C1 segment of cervical spinal cord (tissue), 14 donors: ENCODE measurements around the gene RNF8.
"Not testable (repeated sequence)": the region's sequence is repeated elsewhere in the genome, so short reads cannot be mapped to it uniquely, and the experiment has no call there.

ENCODE experiments used
- DNase-seq, 14 donors: peaks; one replicate each; lab custom pipeline; 2025; lab: John Stamatoyannopoulos, UW

The RNF8 gene, protein sequence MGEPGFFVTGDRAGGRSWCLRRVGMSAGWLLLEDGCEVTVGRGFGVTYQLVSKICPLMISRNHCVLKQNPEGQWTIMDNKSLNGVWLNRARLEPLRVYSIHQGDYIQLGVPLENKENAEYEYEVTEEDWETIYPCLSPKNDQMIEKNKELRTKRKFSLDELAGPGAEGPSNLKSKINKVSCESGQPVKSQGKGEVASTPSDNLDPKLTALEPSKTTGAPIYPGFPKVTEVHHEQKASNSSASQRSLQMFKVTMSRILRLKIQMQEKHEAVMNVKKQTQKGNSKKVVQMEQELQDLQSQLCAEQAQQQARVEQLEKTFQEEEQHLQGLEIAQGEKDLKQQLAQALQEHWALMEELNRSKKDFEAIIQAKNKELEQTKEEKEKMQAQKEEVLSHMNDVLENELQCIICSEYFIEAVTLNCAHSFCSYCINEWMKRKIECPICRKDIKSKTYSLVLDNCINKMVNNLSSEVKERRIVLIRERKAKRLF

DNA sequence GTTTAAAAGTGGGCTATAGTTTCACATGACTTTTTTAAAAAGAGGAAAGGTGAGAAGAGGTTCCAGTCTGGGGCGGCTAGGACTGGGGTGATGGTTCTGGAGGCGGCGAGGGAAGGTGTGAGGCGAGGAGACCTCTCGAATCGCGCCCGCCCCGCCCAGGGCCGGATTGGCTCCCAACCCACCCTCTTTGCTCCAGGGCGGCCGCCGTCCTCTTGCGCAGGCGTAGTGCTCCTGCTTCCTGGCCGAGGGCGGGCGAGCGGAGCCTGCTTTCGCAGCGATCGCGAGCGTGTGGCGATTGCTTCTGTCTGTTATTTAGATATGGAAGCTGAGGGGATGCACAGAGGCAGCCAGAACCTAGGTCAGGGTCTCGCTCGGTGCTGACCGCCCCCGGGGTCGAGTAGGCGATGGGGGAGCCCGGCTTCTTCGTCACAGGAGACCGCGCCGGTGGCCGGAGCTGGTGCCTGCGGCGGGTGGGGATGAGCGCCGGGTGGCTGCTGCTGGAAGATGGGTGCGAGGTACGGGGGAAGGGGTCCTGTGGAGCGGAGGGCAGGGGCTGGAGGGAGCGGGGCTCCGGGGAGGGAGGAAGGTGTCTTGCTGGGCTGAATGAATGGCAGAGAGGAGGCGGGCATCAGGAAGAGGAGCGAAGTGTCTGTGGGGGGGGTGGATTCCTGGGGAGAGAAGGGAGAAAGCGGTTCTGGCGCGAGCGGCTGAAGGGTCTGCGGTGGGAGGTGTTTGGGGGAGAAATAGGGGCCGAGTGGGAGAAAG lies at the start of gene RNF8:
RNF8 (plus strand) TSS at position 223 of the 765 bp plus-strand sequence; CDS start at position 405, 182 bp downstream.
- DNase-seq: peak; percentile 24 to 89 (median 78)

DNA sequence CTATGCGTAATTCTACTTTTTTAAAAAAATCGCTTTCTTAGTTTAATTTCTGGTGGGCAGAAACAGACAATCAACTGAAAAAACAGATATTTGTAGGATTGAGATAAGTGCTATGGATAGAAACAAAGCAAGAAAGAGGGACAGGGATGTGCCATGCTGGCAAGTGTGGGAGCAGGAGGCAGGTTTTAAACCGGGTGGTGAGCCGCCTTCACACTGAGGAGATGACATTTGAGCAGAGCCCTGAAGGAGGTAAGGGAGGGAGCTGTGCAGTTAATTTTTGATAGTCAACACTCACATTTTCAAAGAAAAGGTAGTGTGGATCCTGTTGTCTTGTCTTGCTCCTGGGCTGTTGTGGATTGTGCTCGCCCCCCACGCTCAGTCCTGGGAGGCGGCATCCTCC lies 49.0 kb upstream of the RNF8 start:
- DNase-seq: no peak

DNA sequence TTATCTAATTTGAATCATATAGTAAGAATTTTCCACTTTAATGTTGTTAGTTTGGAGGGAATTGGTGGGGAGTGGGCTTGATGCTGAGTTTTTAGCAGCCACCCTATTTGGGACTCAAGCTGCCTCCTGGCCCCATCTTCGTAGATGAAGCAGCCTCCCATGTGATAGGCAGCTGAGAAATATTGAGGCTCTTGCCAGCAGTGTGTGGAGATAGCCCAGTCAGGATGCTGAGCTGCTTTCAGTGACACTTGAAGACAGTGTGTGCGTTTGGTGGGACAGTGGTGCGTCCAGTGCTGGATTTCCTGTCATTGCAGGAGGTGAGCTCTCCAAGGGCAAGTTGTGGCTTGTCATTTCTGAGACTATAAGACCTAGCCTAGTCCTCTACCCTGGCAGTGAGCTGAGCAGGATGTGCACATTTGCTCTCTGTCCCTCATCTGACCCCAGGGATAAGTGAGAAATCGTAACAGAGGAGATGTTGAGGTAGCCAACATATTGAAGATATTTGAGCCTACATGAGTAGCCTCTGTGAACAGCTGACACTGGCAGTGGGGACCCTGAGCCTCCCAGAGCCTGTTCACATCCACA lies 47.9 kb upstream of the RNF8 start:
- DNase-seq: no peak

DNA sequence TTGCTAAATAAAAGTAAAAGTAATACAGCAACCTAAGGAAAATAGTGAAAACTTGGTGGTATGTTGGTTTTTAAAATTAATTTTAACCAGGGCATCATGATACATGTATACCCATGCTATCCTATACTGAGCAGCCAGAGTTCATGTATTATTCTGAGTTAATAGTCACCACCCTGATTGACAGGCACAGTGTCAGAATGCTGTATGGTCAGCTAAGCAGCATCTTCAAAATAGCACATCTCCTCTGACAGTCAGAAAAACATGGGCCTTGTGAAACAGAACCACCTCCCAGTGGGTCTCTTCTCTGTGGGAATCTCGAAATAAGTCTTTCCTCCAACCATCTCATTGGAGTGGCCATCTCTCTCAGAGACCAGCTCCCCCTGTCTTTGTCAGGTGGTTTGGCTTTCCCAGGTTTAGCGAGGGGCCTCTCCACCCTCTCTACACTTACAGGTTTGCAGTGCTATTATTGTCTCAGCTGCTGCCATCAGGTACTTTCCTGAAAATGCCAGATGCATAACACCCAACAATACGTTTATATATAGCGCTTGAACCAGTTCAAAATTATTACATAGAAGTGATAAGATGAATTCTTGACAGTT lies 47.1 kb upstream of the RNF8 start:
- DNase-seq: no peak

DNA sequence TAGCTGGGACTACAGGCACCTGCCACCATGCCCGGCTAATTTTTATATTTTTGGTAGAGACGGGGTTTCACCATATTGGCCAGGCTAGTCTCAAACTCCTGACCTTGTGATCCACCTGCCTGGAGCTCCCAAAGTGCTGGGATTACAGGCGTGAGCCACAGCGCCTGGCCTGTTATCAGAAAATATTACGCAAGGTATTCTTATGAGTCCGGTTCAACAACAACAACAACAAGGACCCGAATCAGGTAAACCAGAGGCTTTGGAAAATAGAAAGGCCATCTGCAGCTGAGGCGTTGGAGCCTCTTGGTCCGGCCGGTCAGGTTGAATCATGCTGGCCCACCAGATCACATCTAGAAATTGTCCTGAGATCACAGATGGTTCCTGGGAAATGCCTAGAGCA lies 46.3 kb upstream of the RNF8 start:
- DNase-seq: not testable (repeated sequence)

DNA sequence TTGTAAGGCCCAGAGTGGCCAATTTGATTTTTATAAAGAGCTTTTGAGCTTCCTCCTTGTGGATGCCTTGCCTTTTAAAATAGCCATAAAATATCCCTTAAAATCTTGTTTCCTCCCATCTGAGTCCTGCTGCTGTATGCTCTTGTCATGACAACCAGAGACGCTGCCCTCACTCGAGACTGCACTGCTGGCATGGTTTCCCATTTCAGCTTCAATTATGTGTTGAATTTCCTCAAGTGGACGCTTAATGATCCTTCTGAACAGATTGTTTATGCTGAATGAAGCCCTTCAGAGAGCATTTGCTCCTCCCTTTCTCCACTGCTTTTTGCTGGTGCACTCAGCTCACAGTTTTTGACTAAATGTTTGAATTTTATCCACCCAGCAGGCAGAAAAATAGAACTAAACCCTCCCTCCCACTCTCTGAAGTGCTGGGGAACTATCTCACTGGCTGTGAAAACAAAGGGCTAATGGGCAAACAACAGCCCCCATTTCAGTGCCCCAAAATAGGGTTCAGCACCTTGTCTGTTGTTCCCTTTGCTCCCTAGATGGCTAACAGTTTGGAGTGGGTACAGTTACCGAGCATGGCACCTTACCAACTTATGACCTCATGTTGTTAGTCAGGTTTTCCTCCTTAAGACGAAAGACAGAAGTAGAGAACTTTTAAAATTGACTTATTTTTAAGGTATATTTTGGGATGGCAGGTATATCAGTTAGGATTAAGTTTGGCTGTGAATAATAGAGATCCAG lies 45.5 kb upstream of the RNF8 start:
- DNase-seq: no peak

DNA sequence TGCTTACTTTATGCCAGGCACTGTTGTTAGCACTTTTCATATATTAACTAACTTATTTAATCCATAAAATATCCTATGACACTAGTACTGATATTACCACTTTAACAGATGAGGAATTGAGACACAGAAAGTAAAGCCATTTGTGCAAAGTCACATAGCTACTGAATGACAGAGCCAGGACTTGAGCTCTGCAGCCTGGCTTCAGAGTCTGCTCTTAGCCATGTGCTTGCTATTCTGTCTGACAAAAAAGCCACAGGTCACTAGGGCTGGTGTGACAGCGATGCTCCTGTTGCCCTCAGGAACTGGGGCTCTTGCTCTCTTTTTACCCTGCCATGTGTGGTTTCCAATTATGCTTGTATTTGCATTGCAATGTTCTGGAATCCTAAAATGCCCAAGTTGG lies 44.7 kb upstream of the RNF8 start:
- DNase-seq: no peak

DNA sequence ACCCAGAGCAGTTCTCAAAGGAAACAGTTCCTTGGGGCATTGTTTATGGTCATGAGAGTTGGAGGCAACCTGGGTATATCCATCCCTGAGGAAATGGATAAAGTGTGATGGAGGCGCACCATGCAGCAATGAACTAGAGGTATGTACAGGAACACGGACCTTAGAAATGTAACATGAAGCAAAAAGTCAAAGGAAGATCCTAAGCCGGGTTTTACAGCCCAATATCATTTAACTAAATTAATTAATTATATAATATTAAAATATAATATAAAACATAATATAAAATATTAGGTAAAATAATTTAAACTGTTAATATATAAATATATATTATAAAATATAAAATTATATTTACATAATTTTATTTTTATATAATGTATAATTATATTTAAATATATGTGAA lies 44.1 kb upstream of the RNF8 start:
- DNase-seq: no peak

DNA sequence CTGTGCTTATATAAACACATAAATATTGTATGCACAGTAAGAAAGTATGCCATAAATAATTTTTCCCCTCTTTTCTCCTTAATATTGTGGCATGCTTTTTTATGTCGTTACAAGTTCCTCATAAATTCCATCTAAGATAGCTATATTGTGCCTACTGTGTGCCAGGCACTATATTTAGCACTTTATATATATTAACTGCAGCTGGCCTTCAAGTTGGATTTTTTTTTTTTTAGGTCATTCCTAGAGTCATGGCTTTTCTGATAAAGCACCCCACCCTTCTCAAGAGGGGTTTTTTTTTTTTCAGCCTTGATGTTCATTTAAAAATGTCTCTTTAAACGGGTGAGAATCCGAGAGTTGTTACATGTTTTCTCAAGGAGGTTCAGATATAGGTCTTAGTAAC lies 42.8 kb upstream of the RNF8 start:
- no peak for DNase-seq

DNA sequence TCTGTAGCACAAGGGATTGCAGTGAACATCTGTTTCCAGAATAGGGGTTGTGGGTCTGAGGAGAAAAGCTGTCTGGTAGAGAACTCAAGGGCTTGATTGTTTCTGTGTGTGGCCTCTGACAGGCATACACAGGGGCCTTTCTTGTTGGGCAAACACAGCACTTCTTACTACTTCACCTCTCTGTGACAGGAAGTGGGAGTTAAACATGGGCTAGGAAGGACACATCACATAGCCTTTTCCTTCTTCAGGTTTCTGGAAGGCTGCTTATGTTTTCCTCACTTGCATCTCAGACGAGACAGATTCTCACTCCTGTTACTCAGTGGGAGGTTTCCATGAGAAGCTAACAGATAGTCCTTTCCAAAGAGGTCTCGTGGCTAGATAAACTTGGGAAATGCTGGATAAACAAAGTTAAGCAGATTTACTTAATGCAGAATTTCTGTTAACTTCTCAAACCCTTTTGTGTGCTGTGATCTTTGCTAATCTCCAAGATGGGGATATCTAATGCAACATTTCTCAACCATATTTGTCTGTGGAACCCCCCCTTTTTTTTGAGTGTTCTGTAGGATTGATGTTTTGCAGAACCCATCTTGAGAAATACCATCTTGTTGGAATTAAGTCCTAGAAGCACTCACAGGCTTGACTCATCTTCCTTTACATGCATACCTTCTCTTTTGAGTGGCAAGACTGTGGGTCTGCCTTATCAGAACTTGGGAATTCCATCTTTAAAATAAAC lies 41.9 kb upstream of the RNF8 start:
- DNase-seq: peak in 1 of 14 donors; percentile 14

DNA sequence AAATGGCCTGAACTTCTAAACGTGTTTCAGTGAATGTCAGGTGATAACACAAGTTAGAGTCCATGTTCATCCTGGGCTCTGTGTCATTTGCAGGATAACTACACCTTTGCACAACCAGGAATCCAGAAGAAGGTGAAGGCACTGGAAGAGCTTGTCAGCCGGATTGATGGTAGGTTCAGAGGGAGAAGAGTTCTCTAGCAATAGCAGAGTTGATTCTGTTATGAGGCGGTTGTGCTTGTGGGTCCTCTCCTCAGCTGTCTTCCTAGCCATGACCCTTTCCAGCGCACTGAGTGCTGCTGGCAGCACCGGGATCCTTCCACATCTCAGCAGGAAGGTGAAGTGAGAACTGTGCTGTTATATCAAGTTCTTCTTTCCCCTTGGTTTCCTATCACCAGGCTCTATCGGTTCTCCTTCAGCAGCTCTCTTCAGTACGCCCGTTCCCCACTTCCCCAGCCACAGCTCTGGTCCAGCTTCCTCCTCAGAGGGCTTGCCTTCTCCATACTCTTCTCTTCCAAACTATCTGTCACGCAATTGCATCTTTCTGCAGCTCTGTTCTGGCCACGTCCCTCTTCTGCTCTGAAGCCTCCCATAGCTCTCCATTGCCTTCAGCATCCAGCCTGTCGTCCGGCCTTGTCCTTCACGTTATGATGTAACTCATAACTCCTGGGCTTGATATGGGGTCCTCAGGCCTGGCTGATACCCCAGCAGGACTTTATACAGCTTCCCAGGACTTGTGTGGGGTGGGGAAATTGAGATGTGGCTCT lies 39.9 kb upstream of the RNF8 start:
- DNase-seq: no peak

DNA sequence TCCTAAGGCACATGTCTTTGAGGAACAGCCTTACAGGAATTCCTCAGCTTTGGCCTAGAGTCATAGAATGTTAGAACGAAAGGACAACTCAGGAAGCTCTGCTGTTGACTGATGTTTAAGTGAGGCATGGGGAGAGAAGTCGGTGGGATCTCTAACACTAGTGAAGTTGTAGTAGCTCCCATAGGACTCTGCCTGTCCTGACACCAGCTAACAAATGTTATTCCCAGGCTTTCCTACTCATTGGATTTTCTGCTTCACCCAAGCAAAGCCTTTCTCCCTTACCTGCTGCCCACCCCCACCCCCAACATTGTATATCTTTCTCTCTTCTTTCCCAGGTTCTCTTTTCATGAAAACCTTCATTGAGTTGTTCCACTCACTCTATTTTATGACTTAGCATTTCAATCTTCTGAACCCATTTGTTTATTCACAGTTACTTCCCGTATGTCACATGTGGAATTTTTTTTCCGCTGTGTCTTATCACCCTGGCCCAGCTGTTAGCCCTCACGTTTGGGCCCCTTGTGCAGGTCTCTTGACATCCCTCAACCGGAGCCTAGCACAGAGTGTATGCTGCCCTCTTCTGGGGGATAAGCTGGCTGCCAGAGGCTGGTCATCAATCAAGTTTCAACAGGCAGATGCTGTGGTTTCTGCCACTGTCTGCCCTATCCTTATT lies 39.2 kb upstream of the RNF8 start:
- DNase-seq: peak in 4 of 14 donors; percentile 2 to 20 (median 13)

DNA sequence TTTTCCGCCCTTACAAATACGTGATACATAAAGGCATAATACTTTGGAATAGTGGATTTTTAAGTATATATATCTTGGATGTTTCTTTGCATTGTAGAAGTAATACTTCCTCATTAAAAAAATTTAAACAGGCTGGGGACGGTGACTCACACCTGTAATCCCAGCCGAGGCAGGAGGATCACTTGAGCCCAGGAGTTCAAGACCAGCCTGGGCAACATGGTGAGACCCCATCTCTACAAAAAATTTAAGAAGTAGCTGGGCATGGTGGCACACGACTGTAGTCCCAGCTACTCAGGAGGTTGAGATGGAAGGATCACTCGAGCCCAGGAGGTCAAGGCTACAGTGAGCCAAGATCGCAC lies 38.6 kb upstream of the RNF8 start:
- no peak for DNase-seq

DNA sequence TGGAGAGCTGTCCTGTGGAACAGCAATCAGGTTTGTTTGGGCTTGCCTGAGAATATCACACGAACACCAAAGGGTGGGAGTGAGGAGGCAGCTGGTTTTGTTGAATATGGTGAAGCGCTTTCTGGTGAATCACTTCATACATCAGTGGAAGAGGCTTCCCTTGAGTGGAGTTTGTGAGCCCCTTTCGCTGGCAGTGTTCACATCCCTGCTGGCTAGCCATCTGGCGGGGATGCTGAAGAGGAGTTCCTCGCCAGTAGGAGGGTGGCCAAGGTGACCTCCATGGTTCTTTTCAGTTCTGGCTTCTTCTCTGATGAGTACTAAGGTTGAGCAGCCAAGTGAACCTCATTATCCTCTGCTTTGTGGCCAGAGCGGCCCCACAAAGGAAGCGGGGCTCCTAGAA lies 37.7 kb upstream of the RNF8 start:
- DNase-seq: peak in 3 of 14 donors; percentile 7 to 81 (median 19)

DNA sequence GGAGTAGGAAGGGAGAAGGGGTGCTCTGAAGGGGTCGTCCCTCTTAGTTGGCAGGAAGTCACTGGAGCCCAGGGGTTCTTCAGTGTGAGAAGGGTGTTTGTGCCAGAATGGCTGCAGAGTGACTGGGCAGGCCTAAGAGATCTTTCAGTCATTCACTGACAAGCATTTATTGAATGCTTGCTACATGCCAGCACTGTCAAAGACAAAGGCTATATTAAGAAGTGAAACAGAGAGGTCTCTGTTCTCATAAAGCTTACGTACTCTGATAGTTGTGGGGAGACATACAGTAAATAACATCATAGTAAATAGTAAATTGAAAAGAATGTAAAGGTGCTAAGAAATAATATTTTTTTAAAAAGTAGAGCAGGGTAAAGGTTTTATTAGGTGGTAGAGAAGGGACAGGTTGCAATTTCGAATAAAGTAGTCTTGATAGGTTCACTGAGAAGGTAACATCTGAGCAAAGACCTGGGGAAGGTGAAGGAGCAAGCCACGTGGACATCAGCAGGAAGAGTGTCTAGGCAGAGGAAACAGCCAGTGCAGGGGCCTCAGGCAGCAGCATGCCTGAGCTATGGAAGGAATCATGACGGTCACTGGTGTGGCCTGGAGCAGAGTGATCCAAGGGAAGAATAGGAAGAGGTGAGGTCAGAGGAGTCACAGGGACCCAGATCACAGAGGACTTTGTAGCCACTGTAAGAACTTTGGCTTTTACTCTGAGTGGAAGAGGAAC lies 36.3 kb upstream of the RNF8 start:
- DNase-seq: no peak

DNA sequence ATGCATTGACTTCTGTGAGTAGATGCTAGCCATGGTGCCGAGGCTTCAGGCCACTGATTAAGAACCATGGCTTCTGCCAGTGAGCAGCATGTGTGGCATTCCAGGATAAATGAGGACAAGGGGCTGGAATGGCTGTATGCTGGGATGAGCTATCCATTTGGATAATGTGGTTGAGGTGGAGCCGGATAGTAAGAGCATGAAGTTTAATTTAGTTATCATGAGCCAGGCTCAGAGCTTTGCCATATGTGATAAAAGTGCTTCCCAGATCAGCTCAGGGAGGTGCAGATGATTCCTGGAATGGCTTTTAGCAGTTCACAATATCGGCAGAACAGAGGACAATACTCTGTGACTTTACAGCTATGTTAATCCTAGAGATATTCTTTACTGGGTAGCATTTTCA lies 34.6 kb upstream of the RNF8 start:
- no peak for DNase-seq

DNA sequence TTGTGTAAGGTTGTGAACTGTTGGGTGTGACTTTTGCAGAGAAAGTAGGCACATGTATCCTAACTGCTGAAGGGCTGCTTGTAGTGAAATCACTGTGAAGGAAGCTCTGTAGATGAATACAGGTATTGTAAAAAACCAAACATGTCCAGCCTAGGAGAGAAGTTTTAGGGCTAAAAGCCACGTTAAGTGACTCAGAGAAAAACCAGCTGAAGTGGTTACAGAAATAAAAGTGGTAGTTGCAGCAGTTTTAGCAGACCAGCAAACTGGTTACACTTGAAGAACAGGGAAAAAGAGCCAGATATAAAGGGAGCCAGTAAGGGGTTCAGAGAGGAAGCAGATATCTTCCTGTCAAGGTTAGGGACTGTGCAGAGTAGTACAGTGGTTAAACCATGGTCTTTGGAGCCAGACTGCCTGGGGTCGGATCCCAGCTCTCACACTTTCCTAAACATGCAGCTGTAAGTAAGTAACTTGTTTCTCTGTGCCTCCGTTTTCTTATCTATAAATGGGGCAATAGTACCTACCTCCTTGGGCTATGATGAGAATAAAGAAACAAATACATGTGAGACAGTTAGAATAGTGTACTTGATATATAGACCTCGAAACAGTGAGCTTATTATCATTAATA lies 33.8 kb upstream of the RNF8 start:
- no peak for DNase-seq

DNA sequence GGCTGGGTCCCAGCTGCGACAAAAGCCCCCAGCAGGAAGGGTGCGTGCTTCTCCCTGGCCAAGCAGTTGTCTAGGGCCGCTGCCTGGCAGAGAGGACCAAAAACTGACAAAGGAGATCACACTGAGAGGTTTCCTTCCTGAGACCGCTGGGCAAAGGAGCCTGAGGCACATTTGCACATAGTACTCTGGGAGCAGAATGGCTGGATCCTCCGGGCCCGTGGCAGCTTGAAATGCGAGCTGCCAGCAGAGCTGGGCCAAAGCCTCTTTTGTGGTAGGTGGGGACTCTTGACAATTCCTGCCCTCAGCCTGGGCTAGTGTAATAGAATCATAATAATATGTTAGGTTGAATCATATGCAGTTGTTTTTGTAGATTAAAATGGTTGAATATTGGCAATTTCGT lies 33.1 kb upstream of the RNF8 start:
- peak in 1 of 14 donors; percentile 8 for DNase-seq
